ENCODE measurements around the gene AS3MT.
"Not testable (repeated sequence)": the region's sequence is repeated elsewhere in the genome, so short reads cannot be mapped to it uniquely, and the experiment has no call there.

The AS3MT gene

GRCh38 chr10:102843139-102843538 is 26.1 kb upstream of the AS3MT start:
- not testable (repeated sequence) for H3K4me3 Mint-ChIP-seq; H3K27me3 Mint-ChIP-seq; H3K36me3 Mint-ChIP-seq (ENCODE audit: low read depth); H3K9me3 Mint-ChIP-seq; H3K4me1 Mint-ChIP-seq (ENCODE audit: low read depth); H3K27ac Mint-ChIP-seq

- H3K4me1 Mint-ChIP-seq (ENCODE audit: low read depth); H3K36me3 Mint-ChIP-seq (ENCODE audit: low read depth); H3K27me3 Mint-ChIP-seq; H3K4me3 Mint-ChIP-seq; H3K27ac Mint-ChIP-seq; H3K9me3 Mint-ChIP-seq: not testable (repeated sequence)
Observed at GRCh38 chr10:102844190-102844776, 25.0 kb upstream of the AS3MT start.

GRCh38 chr10:102845352-102845902 is 23.8 kb upstream of the AS3MT start:
- no peaks in the 10 kb centered on the region for H3K36me3 Mint-ChIP-seq (ENCODE audit: low read depth)
- no peak overlapping the region for H3K4me3 Mint-ChIP-seq
- H3K4me1 Mint-ChIP-seq (ENCODE audit: low read depth) = no peaks in the 10 kb centered on the region
- no peaks in the 10 kb centered on the region for H3K27me3 Mint-ChIP-seq
- no peak overlapping the region for H3K27ac Mint-ChIP-seq
- H3K9me3 Mint-ChIP-seq = no peaks in the 10 kb centered on the region

GRCh38 chr10:102850025-102850518 is 19.2 kb upstream of the AS3MT start:
- no peaks in the 10 kb centered on the region for H3K27me3 Mint-ChIP-seq
- H3K36me3 Mint-ChIP-seq (ENCODE audit: low read depth) = no peaks in the 10 kb centered on the region
- H3K27ac Mint-ChIP-seq = no peak overlapping the region
- no peaks in the 10 kb centered on the region for H3K9me3 Mint-ChIP-seq
- peaks cover 8% of the 10 kb centered on the region for H3K4me1 Mint-ChIP-seq (ENCODE audit: low read depth)
- no peak overlapping the region for H3K4me3 Mint-ChIP-seq

GRCh38 chr10:102853237-102853636 is 16.0 kb upstream of the AS3MT start:
- H3K36me3 Mint-ChIP-seq (ENCODE audit: low read depth); H3K4me3 Mint-ChIP-seq; H3K27me3 Mint-ChIP-seq; H3K27ac Mint-ChIP-seq; H3K9me3 Mint-ChIP-seq: not testable (repeated sequence)
- H3K4me1 Mint-ChIP-seq (ENCODE audit: low read depth) = peaks cover 27% of the 10 kb centered on the region

GRCh38 chr10:102855731-102856436 is 13.4 kb upstream of the AS3MT start:
- Mint-ChIP-seq H3K4me1 (ENCODE audit: low read depth) (peaks cover 27% of the 10 kb centered on the region), H3K4me3 (peak overlapping the region; percentile 62)

GRCh38 chr10:102856758-102857424 is 12.4 kb upstream of the AS3MT start:
- Mint-ChIP-seq H3K36me3 (ENCODE audit: low read depth) (peaks cover 13% of the 10 kb centered on the region), H3K27me3 (no peaks in the 10 kb centered on the region), H3K27ac (peak overlapping the region; percentile 32), H3K4me3 (no peak overlapping the region), H3K4me1 (ENCODE audit: low read depth) (peaks cover 27% of the 10 kb centered on the region), H3K9me3 (no peaks in the 10 kb centered on the region)

More at GRCh38 chr10:102855731-102856436, 13.4 kb upstream of the AS3MT start:
- not testable (repeated sequence) for H3K27ac Mint-ChIP-seq; H3K9me3 Mint-ChIP-seq; H3K36me3 Mint-ChIP-seq (ENCODE audit: low read depth); H3K27me3 Mint-ChIP-seq

- no peak overlapping the region for H3K27ac Mint-ChIP-seq
- H3K36me3 Mint-ChIP-seq (ENCODE audit: low read depth) = peaks cover 32% of the 10 kb centered on the region
- H3K4me3 Mint-ChIP-seq = no peak overlapping the region
Observed at GRCh38 chr10:102859911-102860310, 9.4 kb upstream of the AS3MT start.

GRCh38 chr10:102863660-102864059 is 5.6 kb upstream of the AS3MT start:
- H3K9me3 Mint-ChIP-seq = no peaks in the 10 kb centered on the region
- H3K27me3 Mint-ChIP-seq = peaks cover under 1% of the 10 kb centered on the region
- H3K36me3 Mint-ChIP-seq (ENCODE audit: low read depth) = peaks cover 32% of the 10 kb centered on the region
- no peaks in the 10 kb centered on the region for H3K4me1 Mint-ChIP-seq (ENCODE audit: low read depth)
- H3K27ac Mint-ChIP-seq = no peak overlapping the region
- H3K4me3 Mint-ChIP-seq = no peak overlapping the region

More at GRCh38 chr10:102859911-102860310, 9.4 kb upstream of the AS3MT start:
- H3K27me3 Mint-ChIP-seq = no peaks in the 10 kb centered on the region
- H3K4me1 Mint-ChIP-seq (ENCODE audit: low read depth) = peaks cover 20% of the 10 kb centered on the region
- H3K9me3 Mint-ChIP-seq = no peaks in the 10 kb centered on the region

GRCh38 chr10:102865620-102866019 is 3.6 kb upstream of the AS3MT start:
- H3K4me1 Mint-ChIP-seq (ENCODE audit: low read depth) = peaks cover 12% of the 10 kb centered on the region
- H3K27ac Mint-ChIP-seq = no peak overlapping the region
- H3K36me3 Mint-ChIP-seq (ENCODE audit: low read depth) = peaks cover 22% of the 10 kb centered on the region
- no peak overlapping the region for H3K4me3 Mint-ChIP-seq
- H3K27me3 Mint-ChIP-seq = peaks cover 17% of the 10 kb centered on the region
- H3K9me3 Mint-ChIP-seq = no peaks in the 10 kb centered on the region

- Mint-ChIP-seq H3K4me1 (ENCODE audit: low read depth) (peaks cover 12% of the 10 kb centered on the region), H3K36me3 (ENCODE audit: low read depth) (peaks cover 2% of the 10 kb centered on the region), H3K27me3 (peaks cover 20% of the 10 kb centered on the region), H3K4me3 (peak overlapping the region; percentile 76), H3K9me3 (no peaks in the 10 kb centered on the region), H3K27ac (no peak overlapping the region)
Observed at GRCh38 chr10:102868911-102869257, 386 bp upstream of the AS3MT start.

GRCh38 chr10:102870221-102870620 is 951 bp downstream of the AS3MT start:
- Mint-ChIP-seq H3K27me3 (peaks cover 20% of the 10 kb centered on the region), H3K4me3 (peak overlapping the region; percentile 57), H3K4me1 (ENCODE audit: low read depth) (peaks cover 12% of the 10 kb centered on the region), H3K36me3 (ENCODE audit: low read depth) (no peaks in the 10 kb centered on the region), H3K27ac (no peak overlapping the region), H3K9me3 (no peaks in the 10 kb centered on the region)

- peaks cover 12% of the 10 kb centered on the region for H3K4me1 Mint-ChIP-seq (ENCODE audit: low read depth)
- no peak overlapping the region for H3K27ac Mint-ChIP-seq
- no peaks in the 10 kb centered on the region for H3K9me3 Mint-ChIP-seq
- peaks cover 20% of the 10 kb centered on the region for H3K27me3 Mint-ChIP-seq
- no peaks in the 10 kb centered on the region for H3K36me3 Mint-ChIP-seq (ENCODE audit: low read depth)
- H3K4me3 Mint-ChIP-seq = no peak overlapping the region
Observed at GRCh38 chr10:102872163-102872562, 2.9 kb downstream of the AS3MT start.

GRCh38 chr10:102876747-102877153 is 7.5 kb downstream of the AS3MT start:
- Mint-ChIP-seq H3K27me3 (no peaks in the 10 kb centered on the region), H3K4me1 (ENCODE audit: low read depth) (no peaks in the 10 kb centered on the region), H3K27ac (no peak overlapping the region), H3K9me3 (no peaks in the 10 kb centered on the region), H3K4me3 (no peak overlapping the region), H3K36me3 (ENCODE audit: low read depth) (no peaks in the 10 kb centered on the region)

GRCh38 chr10:102878629-102879028 is 9.4 kb downstream of the AS3MT start:
- H3K36me3 Mint-ChIP-seq (ENCODE audit: low read depth) = no peaks in the 10 kb centered on the region

More at GRCh38 chr10:102878629-102879028, 9.4 kb downstream of the AS3MT start:
- H3K9me3 Mint-ChIP-seq = no peaks in the 10 kb centered on the region
- H3K27me3 Mint-ChIP-seq = no peaks in the 10 kb centered on the region
- H3K4me3 Mint-ChIP-seq = no peak overlapping the region
- no peaks in the 10 kb centered on the region for H3K4me1 Mint-ChIP-seq (ENCODE audit: low read depth)
- H3K27ac Mint-ChIP-seq = no peak overlapping the region

All from stimulated activated naive CD8-positive, alpha-beta T cell treated with anti-CD3 and anti-CD28 coated beads, Interleukin-15, Interleukin-2, amounts not matched to agents 100 ng/mL and 50 ng/mL, for 24 hours (primary cell).